Measurements from ENCODE around the gene RAC2. TPM values are rescaled to one million over a fixed set of nuclear protein-coding genes. Genes with fewer than 3 reads are reported as not detected.

Gene RAC2
- total and polyA plus RNA-seq, 4 donors, result 16.7 to 217 (median 55.2) TPM

DNA sequence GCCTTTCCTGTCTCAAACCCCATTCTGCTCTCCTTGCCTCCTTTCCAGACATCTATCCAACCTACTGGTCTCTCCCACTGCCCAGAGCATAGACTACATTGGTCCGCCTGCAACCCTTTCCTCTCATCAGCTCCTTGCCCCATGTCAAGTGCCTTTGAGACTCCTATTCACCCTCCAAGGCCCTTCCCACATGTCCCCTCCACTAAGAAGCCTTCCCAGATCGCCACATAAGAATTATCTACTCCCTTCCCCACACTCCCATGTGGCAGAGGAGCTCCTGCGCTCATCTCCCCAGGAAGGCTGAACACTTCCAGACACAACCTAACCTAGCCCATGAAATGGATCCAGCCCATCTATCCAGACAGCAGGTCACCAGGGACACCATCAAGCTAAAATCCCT is 66.3 kb downstream of the RAC2 start:
- Histone ChIP-seq H3K9ac (ENCODE audit: insufficient read depth in 1 of 2, low read length in 2 of 2) (no peak overlapping the region), H3K36me3 (ENCODE audit: control insufficient read depth in 4 of 4, insufficient read depth in 4 of 4, low read length in 4 of 4) (no peaks in the 10 kb centered on the region), H3K4me1 (ENCODE audit: control insufficient read depth in 5 of 5, insufficient read depth in 5 of 5, low read length in 5 of 5) (peaks cover 0 to 42% (median 19%) of the 10 kb centered on the region in 5 donors), H3K27ac (ENCODE audit: low read depth in 1 of 2, low read length in 1 of 2) (no peak overlapping the region), H3K9me3 (ENCODE audit: control insufficient read depth in 4 of 4, insufficient read depth in 3 of 4, low read length in 3 of 4) (no peaks in the 10 kb centered on the region), H3K4me3 (no peak overlapping the region), H3K27me3 (ENCODE audit: control insufficient read depth in 3 of 3, insufficient read depth in 3 of 3, low read length in 2 of 3) (peaks cover 0 to 3% (median under 1%) of the 10 kb centered on the region in 3 donors)
- TF ChIP-seq, protein P1, sequence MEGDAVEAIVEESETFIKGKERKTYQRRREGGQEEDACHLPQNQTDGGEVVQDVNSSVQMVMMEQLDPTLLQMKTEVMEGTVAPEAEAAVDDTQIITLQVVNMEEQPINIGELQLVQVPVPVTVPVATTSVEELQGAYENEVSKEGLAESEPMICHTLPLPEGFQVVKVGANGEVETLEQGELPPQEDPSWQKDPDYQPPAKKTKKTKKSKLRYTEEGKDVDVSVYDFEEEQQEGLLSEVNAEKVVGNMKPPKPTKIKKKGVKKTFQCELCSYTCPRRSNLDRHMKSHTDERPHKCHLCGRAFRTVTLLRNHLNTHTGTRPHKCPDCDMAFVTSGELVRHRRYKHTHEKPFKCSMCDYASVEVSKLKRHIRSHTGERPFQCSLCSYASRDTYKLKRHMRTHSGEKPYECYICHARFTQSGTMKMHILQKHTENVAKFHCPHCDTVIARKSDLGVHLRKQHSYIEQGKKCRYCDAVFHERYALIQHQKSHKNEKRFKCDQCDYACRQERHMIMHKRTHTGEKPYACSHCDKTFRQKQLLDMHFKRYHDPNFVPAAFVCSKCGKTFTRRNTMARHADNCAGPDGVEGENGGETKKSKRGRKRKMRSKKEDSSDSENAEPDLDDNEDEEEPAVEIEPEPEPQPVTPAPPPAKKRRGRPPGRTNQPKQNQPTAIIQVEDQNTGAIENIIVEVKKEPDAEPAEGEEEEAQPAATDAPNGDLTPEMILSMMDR (IDR thresholded peaks at IDR 0.05; ENCODE audit: control extremely low read depth, extremely low read depth), result no peak
- 94 to 96% methylated on average over 3 of the region's 3 CpGs for WGBS, 2 donors
- DNase-seq, result no peak
- ATAC-seq (ENCODE audit: insufficient read depth, low FRiP score), result no peak

DNA sequence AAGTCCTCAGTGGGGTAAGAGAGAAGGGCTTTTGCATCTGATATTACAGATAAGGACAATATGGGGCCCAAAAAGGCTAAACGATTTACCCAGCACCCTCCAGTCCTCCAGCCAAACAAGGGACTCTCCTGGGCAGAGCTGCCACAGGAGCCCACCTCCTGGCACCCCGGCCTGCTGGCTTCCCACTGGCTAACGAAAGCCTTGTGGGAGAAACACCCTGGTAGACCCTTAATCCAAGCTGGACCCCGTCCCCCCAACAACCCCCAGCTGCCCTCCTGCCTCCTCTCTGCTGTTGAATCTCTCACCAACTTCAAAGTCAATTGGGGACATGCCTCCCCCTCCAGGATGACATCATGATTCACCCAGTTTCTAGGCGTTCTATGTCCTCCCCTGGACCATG is 66.8 kb downstream of the RAC2 start:
- DNase-seq, result no peak
- Histone ChIP-seq H3K9ac (ENCODE audit: insufficient read depth in 1 of 2, low read length in 2 of 2) (no peak overlapping the region), H3K9me3 (ENCODE audit: control insufficient read depth in 4 of 4, insufficient read depth in 3 of 4, low read length in 3 of 4) (no peaks in the 10 kb centered on the region), H3K27ac (ENCODE audit: low read depth in 1 of 2, low read length in 1 of 2) (peak overlapping the region in 1 of 2 donors; percentile 48), H3K36me3 (ENCODE audit: control insufficient read depth in 4 of 4, insufficient read depth in 4 of 4, low read length in 4 of 4) (no peaks in the 10 kb centered on the region), H3K4me3 (no peak overlapping the region), H3K27me3 (ENCODE audit: control insufficient read depth in 3 of 3, insufficient read depth in 3 of 3, low read length in 2 of 3) (peaks cover 0 to 3% (median 2%) of the 10 kb centered on the region in 3 donors), H3K4me1 (ENCODE audit: control insufficient read depth in 5 of 5, insufficient read depth in 5 of 5, low read length in 5 of 5) (peaks cover 0 to 42% (median 19%) of the 10 kb centered on the region in 5 donors)
- no peak for ATAC-seq (ENCODE audit: insufficient read depth, low FRiP score)
- TF ChIP-seq, protein P1 (IDR thresholded peaks at IDR 0.05; ENCODE audit: control extremely low read depth, extremely low read depth), result no peak
- 61 to 73% methylated on average over 5 of the region's 5 CpGs for WGBS, 2 donors

DNA sequence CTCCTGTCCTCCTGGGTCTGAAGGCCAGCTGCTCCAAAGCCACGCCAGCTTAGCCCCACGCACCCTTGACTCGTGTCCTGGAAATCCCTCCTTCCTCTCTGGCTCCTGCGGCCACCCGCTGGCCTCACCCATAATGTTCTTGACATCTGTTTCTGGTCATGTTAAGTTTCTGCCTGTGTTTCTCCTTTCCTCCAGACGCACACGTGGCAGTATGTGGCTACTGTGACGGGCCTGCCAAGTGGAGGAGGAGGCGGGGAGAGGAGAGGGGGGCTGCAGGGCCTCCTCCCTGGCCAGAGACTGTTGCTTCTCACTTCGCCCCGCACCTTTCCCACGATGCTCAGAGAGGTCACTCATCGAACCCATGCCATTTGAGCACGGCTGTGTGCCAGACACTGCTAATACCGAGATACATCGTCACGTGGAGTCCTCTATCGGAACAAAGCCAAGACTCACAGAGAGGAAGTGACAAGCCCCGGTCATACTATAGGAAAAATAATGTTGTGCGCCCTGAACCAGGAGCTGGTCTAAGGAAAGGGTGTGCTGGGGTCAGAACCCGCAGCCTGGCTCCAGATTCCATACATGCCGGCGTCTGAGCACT is 67.5 kb downstream of the RAC2 start:
- Histone ChIP-seq H3K27me3 (ENCODE audit: control insufficient read depth in 3 of 3, insufficient read depth in 3 of 3, low read length in 2 of 3) (peaks cover 0 to 3% (median 2%) of the 10 kb centered on the region in 3 donors), H3K4me3 (no peak overlapping the region), H3K9ac (ENCODE audit: insufficient read depth in 1 of 2, low read length in 2 of 2) (no peak overlapping the region), H3K9me3 (ENCODE audit: control insufficient read depth in 4 of 4, insufficient read depth in 3 of 4, low read length in 3 of 4) (no peaks in the 10 kb centered on the region), H3K4me1 (ENCODE audit: control insufficient read depth in 5 of 5, insufficient read depth in 5 of 5, low read length in 5 of 5) (peaks cover 0 to 42% (median 19%) of the 10 kb centered on the region in 5 donors), H3K27ac (ENCODE audit: low read depth in 1 of 2, low read length in 1 of 2) (peak overlapping the region in 1 of 2 donors; percentile 48), H3K36me3 (ENCODE audit: control insufficient read depth in 4 of 4, insufficient read depth in 4 of 4, low read length in 4 of 4) (no peaks in the 10 kb centered on the region)
- ATAC-seq (ENCODE audit: insufficient read depth, low FRiP score) (no peak), DNase-seq (peak; percentile 87 to 93 (median 92))
- WGBS, 2 donors, result 7 to 10% methylated on average over 23 of the region's 23 CpGs
- TF ChIP-seq, protein P1 (IDR thresholded peaks at IDR 0.05; ENCODE audit: control extremely low read depth, extremely low read depth), result no peak

Measured in lung (tissue), 12 donors.